ENCODE results near the gene PARD3. TPM values are rescaled to one million over a fixed set of nuclear protein-coding genes. Genes with fewer than 3 reads are reported as not detected.

Gene PARD3
- total and polyA plus RNA-seq, 7 experiments from 2014 or later, result 0.19 to 1.2 (median 0.43) TPM

- Mint-ChIP-seq H3K36me3 (no peaks in the 10 kb centered on the region), H3K9me3 (no peaks in the 10 kb centered on the region), H3K27me3 (peaks cover 0 to 16% (median 1%) of the 10 kb centered on the region in 5 donors), H3K4me1 (peaks cover 0 to 4% (median 0%) of the 10 kb centered on the region in 7 donors), H3K27ac (no peak overlapping the region), H3K4me3 (no peak overlapping the region)
- ATAC-seq, result no peak
- no peak overlapping the region for H3K4me3 ChIP-seq (ENCODE audit: low read length)
- no peaks in the 10 kb centered on the region for H3K27me3 ChIP-seq (ENCODE audit: control insufficient read depth in 2 of 2, insufficient read depth in 2 of 2, low read length in 2 of 2)
- no peaks in the 10 kb centered on the region for H3K36me3 ChIP-seq (ENCODE audit: control insufficient read depth in 2 of 3, insufficient read depth in 3 of 3, low read length in 3 of 3)
- H3K27ac ChIP-seq (ENCODE audit: low read depth, low read length), result no peak overlapping the region
- H3K9me3 ChIP-seq (ENCODE audit: control insufficient read depth in 2 of 3, low read length in 3 of 3), result no peaks in the 10 kb centered on the region
- intact Hi-C loops (cut with micrococcal nuclease), result no loop called here
- peak in 3 of 9 donors; percentile 11 to 23 (median 17) for DNase-seq
- no peaks in the 10 kb centered on the region for H3K4me1 ChIP-seq (ENCODE audit: control insufficient read depth in 2 of 2, insufficient read depth in 2 of 2, low read length in 2 of 2)
- ChIA-PET POLR2A (no interaction called here), CTCF (interaction anchor here (0.7 kb wide), 1 partner anchor 17 kb away, joined by 3 read pairs; no protein-coding TSS in a partner anchor)
Measured at GRCh38 chr10:34655286-34656170, 159.6 kb downstream of the PARD3 start.

GRCh38 chr10:34654211-34654610 is 160.9 kb downstream of the PARD3 start:
- Mint-ChIP-seq H3K4me1 (peaks cover 0 to 4% (median 0%) of the 10 kb centered on the region in 7 donors), H3K27me3 (peaks cover 0 to 23% (median 1%) of the 10 kb centered on the region in 5 donors), H3K36me3 (no peaks in the 10 kb centered on the region), H3K9me3 (no peaks in the 10 kb centered on the region), H3K27ac (no peak overlapping the region), H3K4me3 (no peak overlapping the region)
- Histone ChIP-seq H3K36me3 (ENCODE audit: control insufficient read depth in 2 of 3, insufficient read depth in 3 of 3, low read length in 3 of 3) (no peaks in the 10 kb centered on the region), H3K27me3 (ENCODE audit: control insufficient read depth in 2 of 2, insufficient read depth in 2 of 2, low read length in 2 of 2) (no peaks in the 10 kb centered on the region), H3K9me3 (ENCODE audit: control insufficient read depth in 2 of 3, low read length in 3 of 3) (no peaks in the 10 kb centered on the region), H3K4me3 (ENCODE audit: low read length) (no peak overlapping the region), H3K4me1 (ENCODE audit: control insufficient read depth in 2 of 2, insufficient read depth in 2 of 2, low read length in 2 of 2) (no peaks in the 10 kb centered on the region), H3K27ac (ENCODE audit: low read depth, low read length) (no peak overlapping the region)
- CTCF ChIA-PET, result interaction anchor here (0.6 to 1.4 kb wide), 2 partner anchors 15 to 1323 kb away, joined by 3 to 4 read pairs; no protein-coding TSS in a partner anchor
- DNase-seq (no peak), ATAC-seq (no peak)
- intact Hi-C loops (cut with micrococcal nuclease), result no loop called here
- POLR2A ChIA-PET, result no interaction called here

GRCh38 chr10:34653530-34653929 is 161.6 kb downstream of the PARD3 start:
- ATAC-seq (no peak), DNase-seq (no peak)
- H3K9me3 Mint-ChIP-seq, result no peaks in the 10 kb centered on the region
- CTCF ChIA-PET, result interaction anchor here (1.4 kb wide), 1 partner anchor 14 kb away, joined by 4 read pairs; no protein-coding TSS in a partner anchor
- H3K36me3 Mint-ChIP-seq, result no peaks in the 10 kb centered on the region
- Histone ChIP-seq H3K9me3 (ENCODE audit: control insufficient read depth in 2 of 3, low read length in 3 of 3) (no peaks in the 10 kb centered on the region), H3K27ac (ENCODE audit: low read depth, low read length) (no peak overlapping the region), H3K36me3 (ENCODE audit: control insufficient read depth in 2 of 3, insufficient read depth in 3 of 3, low read length in 3 of 3) (no peaks in the 10 kb centered on the region), H3K4me1 (ENCODE audit: control insufficient read depth in 2 of 2, insufficient read depth in 2 of 2, low read length in 2 of 2) (no peaks in the 10 kb centered on the region), H3K4me3 (ENCODE audit: low read length) (no peak overlapping the region), H3K27me3 (ENCODE audit: control insufficient read depth in 2 of 2, insufficient read depth in 2 of 2, low read length in 2 of 2) (no peaks in the 10 kb centered on the region)
- no peak overlapping the region for H3K27ac Mint-ChIP-seq
- H3K4me1 Mint-ChIP-seq, result peaks cover 0 to 4% (median 0%) of the 10 kb centered on the region in 7 donors
- peaks cover 0 to 23% (median 1%) of the 10 kb centered on the region in 5 donors for H3K27me3 Mint-ChIP-seq
- POLR2A ChIA-PET, result no interaction called here
- H3K4me3 Mint-ChIP-seq, result no peak overlapping the region
- intact Hi-C loops (cut with micrococcal nuclease), result no loop called here

GRCh38 chr10:34651416-34652195 is 163.5 kb downstream of the PARD3 start:
- H3K36me3 Mint-ChIP-seq, result no peaks in the 10 kb centered on the region

GRCh38 chr10:34650156-34650555 is 164.9 kb downstream of the PARD3 start:
- CTCF ChIA-PET, result interaction anchor here (1.0 kb wide), 1 partner anchor 11 kb away, joined by 3 read pairs; no protein-coding TSS in a partner anchor
- no peak overlapping the region for H3K4me3 ChIP-seq (ENCODE audit: low read length)
- POLR2A ChIA-PET, result no interaction called here
- intact Hi-C loops (cut with micrococcal nuclease), result no loop called here
- no peak overlapping the region for H3K4me3 Mint-ChIP-seq
- ATAC-seq (no peak), DNase-seq (no peak)
- no peaks in the 10 kb centered on the region for H3K36me3 ChIP-seq (ENCODE audit: control insufficient read depth in 2 of 3, insufficient read depth in 3 of 3, low read length in 3 of 3)
- no peaks in the 10 kb centered on the region for H3K9me3 ChIP-seq (ENCODE audit: control insufficient read depth in 2 of 3, low read length in 3 of 3)
- no peaks in the 10 kb centered on the region for H3K4me1 ChIP-seq (ENCODE audit: control insufficient read depth in 2 of 2, insufficient read depth in 2 of 2, low read length in 2 of 2)
- H3K9me3 Mint-ChIP-seq, result no peaks in the 10 kb centered on the region
- peaks cover 0 to 23% (median 0%) of the 10 kb centered on the region in 5 donors for H3K27me3 Mint-ChIP-seq
- H3K27me3 ChIP-seq (ENCODE audit: control insufficient read depth in 2 of 2, insufficient read depth in 2 of 2, low read length in 2 of 2), result no peaks in the 10 kb centered on the region
- H3K27ac ChIP-seq (ENCODE audit: low read depth, low read length), result no peak overlapping the region
- peak overlapping the region in 1 of 9 donors; percentile 59 for H3K27ac Mint-ChIP-seq
- H3K36me3 Mint-ChIP-seq, result no peaks in the 10 kb centered on the region
- H3K4me1 Mint-ChIP-seq, result peaks cover 0 to 2% (median 0%) of the 10 kb centered on the region in 7 donors

More at GRCh38 chr10:34651416-34652195, 163.5 kb downstream of the PARD3 start:
- Histone ChIP-seq H3K4me3 (ENCODE audit: low read length) (no peak overlapping the region), H3K9me3 (ENCODE audit: control insufficient read depth in 2 of 3, low read length in 3 of 3) (no peaks in the 10 kb centered on the region), H3K4me1 (ENCODE audit: control insufficient read depth in 2 of 2, insufficient read depth in 2 of 2, low read length in 2 of 2) (no peaks in the 10 kb centered on the region), H3K36me3 (ENCODE audit: control insufficient read depth in 2 of 3, insufficient read depth in 3 of 3, low read length in 3 of 3) (no peaks in the 10 kb centered on the region), H3K27me3 (ENCODE audit: control insufficient read depth in 2 of 2, insufficient read depth in 2 of 2, low read length in 2 of 2) (no peaks in the 10 kb centered on the region), H3K27ac (ENCODE audit: low read depth, low read length) (no peak overlapping the region)
- ATAC-seq, result no peak
- CTCF ChIA-PET, result no interaction called here
- Mint-ChIP-seq H3K27ac (no peak overlapping the region), H3K4me3 (no peak overlapping the region), H3K4me1 (peaks cover 0 to 4% (median 0%) of the 10 kb centered on the region in 7 donors), H3K27me3 (peaks cover 0 to 23% (median 1%) of the 10 kb centered on the region in 5 donors), H3K9me3 (no peaks in the 10 kb centered on the region)
- POLR2A ChIA-PET, result no interaction called here
- no peak for DNase-seq
- intact Hi-C loops (cut with micrococcal nuclease), result no loop called here

GRCh38 chr10:34649385-34649784 is 165.7 kb downstream of the PARD3 start:
- Mint-ChIP-seq H3K27ac (no peak overlapping the region), H3K9me3 (no peaks in the 10 kb centered on the region), H3K27me3 (peaks cover 0 to 16% (median 0%) of the 10 kb centered on the region in 5 donors), H3K36me3 (no peaks in the 10 kb centered on the region), H3K4me3 (no peak overlapping the region), H3K4me1 (peaks cover 0 to 2% (median 0%) of the 10 kb centered on the region in 7 donors)
- no peak overlapping the region for H3K27ac ChIP-seq (ENCODE audit: low read depth, low read length)
- ATAC-seq (no peak), DNase-seq (no peak)
- no peaks in the 10 kb centered on the region for H3K9me3 ChIP-seq (ENCODE audit: control insufficient read depth in 2 of 3, low read length in 3 of 3)
- no peaks in the 10 kb centered on the region for H3K36me3 ChIP-seq (ENCODE audit: control insufficient read depth in 2 of 3, insufficient read depth in 3 of 3, low read length in 3 of 3)
- intact Hi-C loops (cut with micrococcal nuclease), result no loop called here
- CTCF ChIA-PET, result interaction anchor here (1.0 kb wide), 1 partner anchor 11 kb away, joined by 3 read pairs; no protein-coding TSS in a partner anchor
- POLR2A ChIA-PET, result no interaction called here
- no peaks in the 10 kb centered on the region for H3K27me3 ChIP-seq (ENCODE audit: control insufficient read depth in 2 of 2, insufficient read depth in 2 of 2, low read length in 2 of 2)
- no peak overlapping the region for H3K4me3 ChIP-seq (ENCODE audit: low read length)
- no peaks in the 10 kb centered on the region for H3K4me1 ChIP-seq (ENCODE audit: control insufficient read depth in 2 of 2, insufficient read depth in 2 of 2, low read length in 2 of 2)

Data from naive thymus-derived CD4-positive, alpha-beta T cell (primary cell).